HepG2 (cell line): Measurements from ENCODE around the gene AFF4. TPM values are rescaled to one million over a fixed set of nuclear protein-coding genes. Genes with fewer than 3 reads are reported as not detected.
A peak's percentile ranks its signal among the peaks of the same experiment; 100 is the strongest.

ENCODE experiments used
- ATAC-seq: fragments of 200-7000 bp; cut with Tn5 transposase; 3 replicates; pipeline ENCODE4 v1.9.1; 2020; ENCODE audit warnings: mild to moderate bottlenecking, moderate library complexity
- BruUV-seq: library from RNA; stranded (reverse); fragments of 400-500 nt; replicated peaks from 2 replicates; lab custom pipeline; 2021; lab: Mats Ljungman, UMichigan
- CTCF ChIA-PET: fragments of 300-600 bp; formaldehyde crosslinking; extraction: SDS; loops from one replicate; lab custom pipeline; 2021; ENCODE audit warnings: low total read pairs, inconsistent platforms, low intra/inter-chr PET ratio; lab: Yijun Ruan, JAX
- POLR2A ChIA-PET: fragments of 350-600 bp; sonication (Branson Sonifier 250); formaldehyde crosslinking; loops from one replicate; lab custom pipeline; 2020; ENCODE audit warnings: antibody characterized with exemption, inconsistent platforms; lab: Yijun Ruan, JAX
- DNase-seq: peaks from one replicate; pipeline ENCODE4 v3.0.0-alpha.2; 2015; ENCODE audit warnings: low spot score
- FAIRE-seq: peaks from 3 replicates; lab custom pipeline; 2011; peaks lifted over from hg19 to GRCh38; lab: Jason Lieb, UNC
- H2AFZ ChIP-seq: one replicate; pipeline ENCODE4 v1.6.1; 2011; ENCODE audit warnings: low read length, inconsistent platforms
- H3K27ac ChIP-seq: fragments of 300-600 bp; 3 replicates; pipeline ENCODE4 v1.8.0; 2011; ENCODE audit warnings: mixed run types, mild to moderate bottlenecking, mixed read lengths, low read length, inconsistent platforms; ENCODE audit not compliant: insufficient read depth; ENCODE audit errors: extremely low read length
- H3K27me3 ChIP-seq, 2 experiments: fragments of 200-600 bp in 1 of 2; 2 replicates in 1 of 2; 3 replicates in 1 of 2; pipeline versions ENCODE4 v1.6.0 to v1.8.0; 2011; ENCODE audit warnings: low read length in 2 of 2, mild to moderate bottlenecking in 2 of 2, moderate library complexity in 2 of 2, inconsistent platforms in 1 of 2; ENCODE audit not compliant: insufficient read depth in 2 of 2, control insufficient read depth in 1 of 2
- H3K36me3 ChIP-seq, 2 experiments: fragments of 200-600 bp in 1 of 2; replicated peaks in 1 of 2; 2 replicates in 1 of 2; 3 replicates in 1 of 2; pipeline versions ENCODE4 v1.5.1 to v1.8.0; 2011; ENCODE audit warnings: low read length in 2 of 2, inconsistent platforms in 1 of 2; ENCODE audit not compliant: insufficient read depth in 2 of 2, control insufficient read depth in 1 of 2
- H3K4me1 ChIP-seq: 2 replicates; pipeline ENCODE4 v1.5.1; 2012; ENCODE audit warnings: low read length, inconsistent platforms; ENCODE audit not compliant: insufficient read depth
- H3K4me2 ChIP-seq: 2 replicates; pipeline ENCODE4 v1.6.0; 2011; ENCODE audit warnings: low read depth, low read length, inconsistent platforms
- H3K4me3 ChIP-seq, 3 experiments: fragments of 200-600 bp in 1 of 3; sonication (generic), shearing (Covaris generic) in 1 of 3; replicated peaks in 1 of 3; 2 replicates each; pipeline ENCODE4 v1.5.1; 2011 to 2016; ENCODE audit warnings: low read length in 3 of 3, inconsistent platforms in 2 of 3, low read depth in 2 of 3, mild to moderate bottlenecking in 2 of 3, control low read depth in 1 of 3, mixed read lengths in 1 of 3; ENCODE audit not compliant: insufficient read depth in 1 of 3
- H3K79me2 ChIP-seq: one replicate; pipeline ENCODE4 v1.6.1; 2011; ENCODE audit warnings: low read length, inconsistent platforms; ENCODE audit not compliant: insufficient read depth
- H3K9ac ChIP-seq: 2 replicates; pipeline ENCODE4 v1.6.0; 2011; ENCODE audit warnings: mild to moderate bottlenecking, low read depth, low read length, inconsistent platforms; ENCODE audit not compliant: insufficient read depth
- H3K9me3 ChIP-seq: 2 replicates; pipeline ENCODE4 v1.5.1; 2012; ENCODE audit warnings: mild to moderate bottlenecking, low read length
- H4K20me1 ChIP-seq: 2 replicates; pipeline ENCODE4 v1.6.0; 2011; ENCODE audit warnings: inconsistent platforms, mild to moderate bottlenecking, low read length, moderate library complexity; ENCODE audit not compliant: insufficient read depth
- ARID5B ChIP-seq: IDR thresholded peaks from 2 replicates; pipeline ENCODE4 v1.4.0; 2020; ENCODE audit warnings: mild to moderate bottlenecking, missing genetic modification reagents
- EP300 ChIP-seq, 3 experiments: sonication (generic) in 1 of 3; formaldehyde crosslinking in 1 of 3; IDR thresholded peaks; 2 replicates each; pipeline versions ENCODE4 v1.5.1 to v1.6.1; 2011 to 2020; ENCODE audit warnings: low read depth in 2 of 3, low read length in 2 of 3, borderline replicate concordance in 1 of 3, improper control_type of control experiment in 1 of 3, mild to moderate bottlenecking in 1 of 3, missing genetic modification reagents in 1 of 3, moderate library complexity in 1 of 3
- FOXA3 ChIP-seq: IDR thresholded peaks from 2 replicates; pipeline ENCODE4 v1.6.1; 2016; ENCODE audit warnings: missing genetic modification reagents, missing compliant biosample characterization
- HDAC2 ChIP-seq: sonication (generic); formaldehyde crosslinking; IDR thresholded peaks from 2 replicates; pipeline ENCODE4 v1.4.0; 2020; ENCODE audit warnings: missing genetic modification reagents
- IRF2 ChIP-seq: IDR thresholded peaks from 2 replicates; pipeline ENCODE4 v1.6.1; 2018; ENCODE audit warnings: missing genetic modification reagents, missing compliant biosample characterization
- JUN ChIP-seq: sonication (generic); formaldehyde crosslinking; IDR thresholded peaks from 2 replicates; pipeline ENCODE4 v1.4.0; 2020; ENCODE audit warnings: mild to moderate bottlenecking, missing genetic modification reagents
- MED1 ChIP-seq: sonication (generic); formaldehyde crosslinking; IDR thresholded peaks from 2 replicates; pipeline ENCODE4 v1.4.0; 2020; ENCODE audit warnings: missing genetic modification reagents
- NCOA2 ChIP-seq: sonication (generic); formaldehyde crosslinking; IDR thresholded peaks from 2 replicates; pipeline ENCODE4 v1.8.0; 2022; ENCODE audit warnings: inconsistent platforms
- PAXIP1 ChIP-seq: sonication (generic); formaldehyde crosslinking; conservative IDR thresholded peaks from 2 replicates; pipeline ENCODE4 v1.4.0; 2020; ENCODE audit warnings: mild to moderate bottlenecking, missing genetic modification reagents, moderate library complexity
- RARA ChIP-seq: IDR thresholded peaks from 2 replicates; pipeline ENCODE4 v1.6.1; 2016; ENCODE audit warnings: missing genetic modification reagents, missing compliant biosample characterization
- REXO4 ChIP-seq: sonication (generic); formaldehyde crosslinking; IDR thresholded peaks from 2 replicates; pipeline ENCODE4 v1.8.0; 2022; ENCODE audit warnings: missing genetic modification reagents, mild to moderate bottlenecking, borderline replicate concordance
- TCF7 ChIP-seq: sonication (generic); IDR thresholded peaks from 2 replicates; pipeline ENCODE4 v1.6.1; 2016; ENCODE audit warnings: antibody characterized with exemption, low read depth
- ZC3H13 ChIP-seq: sonication (generic); formaldehyde crosslinking; IDR thresholded peaks from 2 replicates; pipeline ENCODE4 v1.8.1; 2023; ENCODE audit warnings: mild to moderate bottlenecking, missing genetic modification reagents, moderate library complexity
- ZKSCAN1 ChIP-seq: fragments of 150-350 bp; IDR thresholded peaks from 2 replicates; pipeline ENCODE4 v1.6.1; 2014; ENCODE audit warnings: low read length
- ZNF205 ChIP-seq: IDR thresholded peaks from 2 replicates; pipeline ENCODE4 v1.6.1; 2018; ENCODE audit warnings: missing biosample characterization, missing genetic modification reagents
- ZNF343 ChIP-seq: sonication (generic); formaldehyde crosslinking; IDR thresholded peaks from 2 replicates; pipeline ENCODE4 v1.4.0; 2020; ENCODE audit warnings: mild to moderate bottlenecking, missing genetic modification reagents
- ZNF792 ChIP-seq: IDR thresholded peaks from 2 replicates; pipeline ENCODE4 v1.6.1; 2016
- WGBS: methylation state at CpG from one replicate; pipeline ENCODE4 v1.1.6; 2017; ENCODE audit warnings: low lambda C conversion rate; 5-methylcytosine and 5-hydroxymethylcytosine counted together
- in situ Hi-C: cut with HindIII; loops from 2 replicates; pipeline ENCODE4 v1.10.0; 2017; ENCODE audit warnings: low pct_unique_long_range_greater_than_20kb; ENCODE audit not compliant: extremely low pct_ligation_motif_present
- intact Hi-C: fragments of 100-400 bp; cut with micrococcal nuclease; formaldehyde crosslinking; loops from one replicate; pipeline ENCODE4 v1.10.0; 2022; ENCODE audit not compliant: unreplicated experiment
- polyA plus RNA-seq, 8 experiments: library from polyadenylated mRNA; depleted of rRNA in 3 of 8; stranded (reverse) in 7 of 8; unstranded in 1 of 8; fragments of >200 nt; fragmentation: Illumina TruSeq in 4 of 8; extraction: Trizol in 4 of 8; gene quantifications; 2 replicates each; pipeline versions ENCODE4 v1.2.1 to v1.2.3, GENCODE V29; 2011 to 2016; ENCODE audit warnings: low read depth in 4 of 8, missing spikeins in 1 of 8, mixed read lengths in 1 of 8; ENCODE audit not compliant: insufficient read depth in 1 of 8
- total RNA-seq, 5 experiments: library from RNA; depleted of rRNA; stranded (reverse); fragments of >200 nt; fragmentation: Illumina TruSeq; extraction: Trizol; gene quantifications; 2 replicates each; pipeline ENCODE4 v1.2.3, GENCODE V29; 2016; ENCODE audit warnings: low read depth in 1 of 5

The AFF4 gene
- total and polyA plus RNA-seq, 2 of the 13 experiments (the other 11 are each of a cell fraction or from before 2014, with no cell fraction given): 22.1 to 25.5 TPM

- no peak for TF ChIP-seq ZC3H13 (CRISPR knock-in tag)
Observed at GRCh38 chr5:132853790-132854189, 109.6 kb downstream of the AFF4 start (continued).

- Histone ChIP-seq H3K79me2 (no peaks in the 10 kb centered on the region), H3K27ac (peak overlapping the region; percentile 55), H3K4me2 (peak overlapping the region; percentile 36), H3K9me3 (no peaks in the 10 kb centered on the region), H3K4me1 (peaks cover 68% of the 10 kb centered on the region), H3K4me3 (no peak overlapping the region; a peak in 1 of 6 replicates), H4K20me1 (no peaks in the 10 kb centered on the region), H3K27me3 (no peaks in the 10 kb centered on the region), H2AFZ (no peak overlapping the region), H3K9ac (0 out of 2 replicates have a peak overlapping the region, but pooled peaks have one; percentile 15), H3K36me3 (no peaks in the 10 kb centered on the region)
- WGBS: 50% methylated on average over 3 of the region's 3 CpGs
- BruUV-seq: no TSS peak
- intact Hi-C loops: no loop called here
- ATAC-seq: peak; percentile 86
- POLR2A ChIA-PET: interaction anchor here (1.1 to 2.8 kb wide), 4 partner anchors 12 to 198 kb away, joined by 3 to 28 read pairs (median 14); partner anchors contain the start of genes GDF9, HSPA4 and UQCRQ
- in situ Hi-C loops: no loop called here
- no peak for FAIRE-seq
- CTCF ChIA-PET: no interaction called here
- DNase-seq: peak; percentile 72
- TF ChIP-seq MED1 (CRISPR knock-in tag): peak; percentile 45
- TF ChIP-seq ZNF343 (CRISPR knock-in tag): no peak
- peak; percentile 34; the same call in 1 of the 2 replicates for TF ChIP-seq NCOA2
- peak; percentile 18; the same call in 1 of the 2 replicates for TF ChIP-seq TCF7
- 0 out of 2 replicates have a peak, but pooled peaks have one; percentile 14 for TF ChIP-seq HDAC2 (CRISPR knock-in tag)
- TF ChIP-seq IRF2 (CRISPR knock-in tag): no peak
- 0 out of 4 replicates have a peak, but pooled peaks of 1 of the 2 experiments have one; percentile 26 for TF ChIP-seq EP300 (IDR thresholded peaks at IDR 0.05; ENCODE audit: low read depth in 2 of 2, low read length in 2 of 2)
- no peak for TF ChIP-seq EP300 (CRISPR knock-in tag; IDR thresholded peaks at IDR 0.05; ENCODE audit: borderline replicate concordance)
- TF ChIP-seq ZKSCAN1: peak; percentile 78
- TF ChIP-seq ARID5B (CRISPR knock-in tag): peak; percentile 44; the same call in 1 of the 2 replicates
- 0 out of 2 replicates have a peak, but pooled peaks have one; percentile 38 for TF ChIP-seq PAXIP1 (CRISPR knock-in tag)
- 0 out of 2 replicates have a peak, but pooled peaks have one; percentile 35 for TF ChIP-seq JUN (CRISPR knock-in tag)
- TF ChIP-seq ZNF205: peak; percentile 99
- TF ChIP-seq RARA (CRISPR knock-in tag): peak; percentile 46; the same call in 1 of the 2 replicates
- TF ChIP-seq ZNF792: 0 out of 2 replicates have a peak, but pooled peaks have one; percentile 30
- no peak for TF ChIP-seq REXO4
- TF ChIP-seq FOXA3 (CRISPR knock-in tag): peak; percentile 37; the same call in 1 of the 2 replicates
Observed at GRCh38 chr5:132853323-132853722, 110.1 kb downstream of the AFF4 start.
